Trophoblast cell (in vitro differentiated cells and primary cell): Measurements from ENCODE around the gene CSH2.

Experiments used
- DNase-seq, 2 donors: peaks; one replicate each; pipeline ENCODE4 v3.0.0-alpha.2; 2016
- H2AFZ ChIP-seq: 2 replicates; pipeline ENCODE4 v1.6.1; 2013; ENCODE audit warnings: low read length, moderate library complexity, mild to moderate bottlenecking; ENCODE audit not compliant: insufficient read depth, poor library complexity
- H2AK5ac ChIP-seq: 2 replicates; pipeline ENCODE4 v1.6.1; 2013; ENCODE audit warnings: mild to moderate bottlenecking, low read length
- H2BK120ac ChIP-seq: 2 replicates; pipeline ENCODE4 v1.6.1; 2013; ENCODE audit warnings: low read length, mild to moderate bottlenecking, moderate library complexity; ENCODE audit not compliant: insufficient read depth, poor library complexity
- H2BK12ac ChIP-seq: 2 replicates; pipeline ENCODE4 v1.6.1; 2013; ENCODE audit warnings: mild to moderate bottlenecking, low read length, moderate library complexity
- H2BK5ac ChIP-seq: 2 replicates; pipeline ENCODE4 v1.6.1; 2013; ENCODE audit warnings: low read length, low read depth, moderate library complexity, mild to moderate bottlenecking; ENCODE audit not compliant: poor library complexity
- H3K14ac ChIP-seq: 2 replicates; pipeline ENCODE4 v1.6.1; 2013; ENCODE audit warnings: mild to moderate bottlenecking, low read length
- H3K18ac ChIP-seq: 2 replicates; pipeline ENCODE4 v1.6.1; 2013; ENCODE audit warnings: mild to moderate bottlenecking, low read length
- H3K23ac ChIP-seq: 2 replicates; pipeline ENCODE4 v1.6.1; 2013; ENCODE audit warnings: low read length
- H3K27ac ChIP-seq: 2 replicates; pipeline ENCODE4 v1.5.1; 2013; ENCODE audit warnings: low read depth, mild to moderate bottlenecking, inconsistent platforms, low read length, moderate library complexity
- H3K27me3 ChIP-seq: 2 replicates; pipeline ENCODE4 v1.6.1; 2013; ENCODE audit warnings: inconsistent platforms, mild to moderate bottlenecking, low read length, moderate library complexity; ENCODE audit not compliant: insufficient read depth
- H3K36me3 ChIP-seq, 2 experiments: 1 replicate in 1 of 2; 2 replicates in 1 of 2; pipeline ENCODE4 v1.6.1; 2013; ENCODE audit warnings: low read length in 2 of 2, mild to moderate bottlenecking in 2 of 2, moderate library complexity in 1 of 2; ENCODE audit not compliant: insufficient read depth in 2 of 2, control insufficient read depth in 1 of 2
- H3K4ac ChIP-seq: 2 replicates; pipeline ENCODE4 v1.6.1; 2013; ENCODE audit warnings: low read depth, mild to moderate bottlenecking, low read length, moderate library complexity
- H3K4me1 ChIP-seq, 2 experiments: 1 replicate in 1 of 2; 2 replicates in 1 of 2; pipeline ENCODE4 v1.6.1; 2013; ENCODE audit warnings: low read length in 2 of 2, mild to moderate bottlenecking in 2 of 2, moderate library complexity in 1 of 2; ENCODE audit not compliant: insufficient read depth in 2 of 2, control insufficient read depth in 1 of 2
- H3K4me2 ChIP-seq: 2 replicates; pipeline ENCODE4 v1.6.1; 2013; ENCODE audit warnings: inconsistent platforms, mild to moderate bottlenecking, low read length, moderate library complexity
- H3K4me3 ChIP-seq: 2 replicates; pipeline ENCODE4 v1.5.1; 2013; ENCODE audit warnings: mild to moderate bottlenecking, low read depth, low read length, inconsistent platforms
- H3K79me1 ChIP-seq: one replicate; pipeline ENCODE4 v1.6.1; 2013; ENCODE audit warnings: low read length
- H3K79me2 ChIP-seq: 2 replicates; pipeline ENCODE4 v1.6.1; 2013; ENCODE audit warnings: low read length, mild to moderate bottlenecking; ENCODE audit not compliant: control insufficient read depth, insufficient read depth, poor library complexity
- H3K9ac ChIP-seq: 2 replicates; pipeline ENCODE4 v1.6.1; 2013; ENCODE audit warnings: mild to moderate bottlenecking, low read length
- H3K9me3 ChIP-seq: 2 replicates; pipeline ENCODE4 v1.6.1; 2013; ENCODE audit warnings: low read depth, mild to moderate bottlenecking, control low read depth, inconsistent platforms, low read length; ENCODE audit not compliant: insufficient read depth
- H4K12ac ChIP-seq: 2 replicates; pipeline ENCODE4 v1.6.1; 2013; ENCODE audit warnings: low read depth, mild to moderate bottlenecking, low read length, moderate library complexity
- H4K8ac ChIP-seq: 2 replicates; pipeline ENCODE4 v1.6.1; 2013; ENCODE audit warnings: low read depth, mild to moderate bottlenecking, low read length, moderate library complexity
- H4K91ac ChIP-seq: one replicate; pipeline ENCODE4 v1.6.1; 2013; ENCODE audit warnings: low read depth, mild to moderate bottlenecking, low read length, moderate library complexity
- WGBS: extraction: QIAGEN DNeasy Blood & Tissue Kit; methylation state at CpG from one replicate; pipeline ENCODE4 v1.1.7; 2013; ENCODE audit warnings: missing lambda C conversion rate; ENCODE audit not compliant: insufficient read length, insufficient coverage; ENCODE audit errors: extremely low coverage; 5-methylcytosine and 5-hydroxymethylcytosine counted together

The CSH2 gene

GRCh38 chr17:63827002-63827800 lies 46.3 kb downstream of the CSH2 start, which contains the start of the genes FTSJ3 and PSMC5:
Gene FTSJ3, minus strand, starts transcription at chr17:63827663. Its CDS starts 761 bp downstream, at chr17:63826902.
Gene PSMC5, plus strand, starts transcription at chr17:63827431. Its CDS starts 60 bp downstream, at chr17:63827491.
- Histone ChIP-seq H3K9me3 (no peaks in the 10 kb centered on the region), H2AK5ac (peak within 1 kb of the TSS; percentile 40), H3K4me1 (peaks cover 0 to 11% of the 10 kb centered on the region in 2 experiments), H2BK5ac (peak within 1 kb of the TSS; percentile 82), H2BK12ac (no peak within 1 kb of the TSS), H3K27ac (peak within 1 kb of the TSS; percentile 88), H3K14ac (peak within 1 kb of the TSS; percentile 84), H3K79me1 (peaks cover 13% of the 10 kb centered on the region), H2AFZ (peak within 1 kb of the TSS; percentile 76), H3K23ac (no peak within 1 kb of the TSS), H4K12ac (peak within 1 kb of the TSS; percentile 88), H3K36me3 (peaks cover 49 to 66% of the 10 kb centered on the region in 2 experiments), H3K18ac (peak within 1 kb of the TSS; percentile 83), H3K4me2 (peak within 1 kb of the TSS; percentile 91), H3K9ac (peak within 1 kb of the TSS; percentile 93), H3K4ac (peak within 1 kb of the TSS; percentile 71), H4K8ac (peak within 1 kb of the TSS; percentile 89), H3K79me2 (peaks cover 13% of the 10 kb centered on the region), H3K27me3 (no peaks in the 10 kb centered on the region), H2BK120ac (peak within 1 kb of the TSS; percentile 60), H4K91ac (peak within 1 kb of the TSS; percentile 74), H3K4me3 (peak within 1 kb of the TSS; percentile 92)
- peak; percentile 93 to 95 for DNase-seq
- WGBS, result no CpG with 5 or more reads among the region's 58 CpGs

- Histone ChIP-seq H3K79me2 (peaks cover 13% of the 10 kb centered on the region), H2AFZ (peak overlapping the region; percentile 73), H4K12ac (peak overlapping the region; percentile 58), H2BK12ac (no peak overlapping the region), H3K27ac (peak overlapping the region; percentile 44), H4K91ac (peak overlapping the region; percentile 8), H3K4ac (peak overlapping the region; percentile 27), H2AK5ac (peak overlapping the region; percentile 40), H3K4me2 (peak overlapping the region; percentile 91), H3K36me3 (peaks cover 46 to 66% of the 10 kb centered on the region in 2 experiments), H3K9ac (peak overlapping the region; percentile 93), H3K4me1 (peaks cover 0 to 11% of the 10 kb centered on the region in 2 experiments), H4K8ac (peak overlapping the region; percentile 73), H3K18ac (no peak overlapping the region), H3K27me3 (no peaks in the 10 kb centered on the region), H2BK5ac (peak overlapping the region; percentile 35), H3K23ac (no peak overlapping the region), H3K79me1 (peaks cover 13% of the 10 kb centered on the region), H3K14ac (peak overlapping the region; percentile 59), H3K9me3 (no peaks in the 10 kb centered on the region), H3K4me3 (peak overlapping the region; percentile 92), H2BK120ac (peak overlapping the region; percentile 27)
- WGBS, result no CpG with 5 or more reads among the region's 31 CpGs
- no peak for DNase-seq
Observed at GRCh38 chr17:63826468-63827001, 46.9 kb downstream of the CSH2 start.

GRCh38 chr17:63824362-63824761 lies 49.1 kb downstream of the CSH2 start:
- no peaks in the 10 kb centered on the region for H3K9me3 ChIP-seq
- no peak overlapping the region for H3K23ac ChIP-seq
- no peak overlapping the region for H4K12ac ChIP-seq
- H3K27me3 ChIP-seq, result no peaks in the 10 kb centered on the region
- H3K14ac ChIP-seq, result no peak overlapping the region
- no peak overlapping the region for H3K9ac ChIP-seq
- H2AFZ ChIP-seq, result no peak overlapping the region
- no peak overlapping the region for H3K4ac ChIP-seq
- H3K27ac ChIP-seq, result no peak overlapping the region
- no peak overlapping the region for H3K18ac ChIP-seq
- no CpG with 5 or more reads among the region's 9 CpGs for WGBS
- H3K79me2 ChIP-seq, result peaks cover 13% of the 10 kb centered on the region
- H4K91ac ChIP-seq, result no peak overlapping the region
- H3K4me1 ChIP-seq, result peaks cover 0 to 11% of the 10 kb centered on the region in 2 experiments
- no peak overlapping the region for H2BK5ac ChIP-seq
- no peak for DNase-seq
- H3K4me3 ChIP-seq, result no peak overlapping the region
- H2BK12ac ChIP-seq, result no peak overlapping the region
- H3K36me3 ChIP-seq, result peaks cover 47 to 65% of the 10 kb centered on the region in 2 experiments
- H3K79me1 ChIP-seq, result peaks cover 13% of the 10 kb centered on the region
- no peak overlapping the region for H2BK120ac ChIP-seq
- no peak overlapping the region for H4K8ac ChIP-seq
- no peak overlapping the region for H2AK5ac ChIP-seq
- no peak overlapping the region for H3K4me2 ChIP-seq

GRCh38 chr17:63823659-63824331 lies 49.7 kb downstream of the CSH2 start:
- Histone ChIP-seq H3K36me3 (peaks cover 46 to 64% of the 10 kb centered on the region in 2 experiments), H3K27me3 (no peaks in the 10 kb centered on the region), H4K8ac (no peak overlapping the region), H3K4me2 (no peak overlapping the region), H2BK120ac (no peak overlapping the region), H3K4me3 (no peak overlapping the region), H2AFZ (no peak overlapping the region), H3K79me2 (peaks cover 13% of the 10 kb centered on the region), H2AK5ac (no peak overlapping the region), H3K14ac (no peak overlapping the region), H2BK5ac (no peak overlapping the region), H2BK12ac (no peak overlapping the region), H3K79me1 (peaks cover 13% of the 10 kb centered on the region), H3K9ac (no peak overlapping the region), H3K18ac (no peak overlapping the region), H3K23ac (no peak overlapping the region), H3K27ac (no peak overlapping the region), H4K12ac (no peak overlapping the region), H3K4ac (no peak overlapping the region), H3K9me3 (no peaks in the 10 kb centered on the region), H4K91ac (no peak overlapping the region), H3K4me1 (peaks cover 0 to 11% of the 10 kb centered on the region in 2 experiments)
- DNase-seq, result no peak
- WGBS, result no CpG with 5 or more reads among the region's 13 CpGs
